Caco-2 (cell line): ENCODE data around the gene CSMD2. TPM values are rescaled to one million over a fixed set of nuclear protein-coding genes. Genes with fewer than 3 reads are reported as not detected.

Source experiments
- BruUV-seq: library from RNA; stranded (reverse); fragments of 400-500 nt; replicated peaks from 2 replicates; lab custom pipeline; 2021; lab: Mats Ljungman, UMichigan
- CTCF ChIA-PET: fragments of 300-600 bp; sonication (Branson Sonifier 250); formaldehyde crosslinking; loops from one replicate; lab custom pipeline; 2022; ENCODE audit warnings: antibody characterized with exemption; lab: Charles Lee
- POLR2A ChIA-PET: fragments of 300-600 bp; sonication (Branson Sonifier 250); formaldehyde crosslinking; loops from one replicate; lab custom pipeline; 2022; ENCODE audit warnings: antibody characterized with exemption; lab: Charles Lee
- DNase-seq, 2 experiments: peaks; one replicate each; pipeline versions ENCODE4 v3.0.0 to v3.0.0-alpha.2; 2020 to 2022
- H3K27me3 ChIP-seq: replicated peaks from 2 replicates; pipeline ENCODE4 v1.6.0; 2011; ENCODE audit warnings: low read length; ENCODE audit not compliant: control insufficient read depth, insufficient read depth
- H3K36me3 ChIP-seq: 2 replicates; pipeline ENCODE4 v1.5.1; 2011; ENCODE audit warnings: low read length; ENCODE audit not compliant: control insufficient read depth, insufficient read depth
- H3K4me1 ChIP-seq: fragments of 250-450 bp; sonication (Bioruptor Pico); 2 replicates; pipeline ENCODE4 v1.5.1; 2020; ENCODE audit warnings: mild to moderate bottlenecking
- H3K4me3 ChIP-seq: 2 replicates; pipeline ENCODE4 v1.5.1; 2011; ENCODE audit warnings: low read depth, mild to moderate bottlenecking, control low read depth, low read length
- H3K9me3 ChIP-seq: fragments of 250-450 bp; sonication (Bioruptor Pico); 2 replicates; pipeline ENCODE4 v1.5.1; 2020; ENCODE audit warnings: mild to moderate bottlenecking, moderate library complexity
- H3K27ac Mint-ChIP-seq: one replicate; pipeline ENCODE4 v1.8.0; 2022; ENCODE audit warnings: mixed read lengths; ENCODE audit not compliant: unreplicated experiment
- H3K27me3 Mint-ChIP-seq: one replicate; pipeline ENCODE4 v1.8.0; 2022; ENCODE audit warnings: mixed read lengths; ENCODE audit not compliant: insufficient read depth, unreplicated experiment
- H3K36me3 Mint-ChIP-seq: one replicate; pipeline ENCODE4 v1.8.0; 2022; ENCODE audit warnings: mild to moderate bottlenecking, mixed read lengths; ENCODE audit not compliant: insufficient read depth, unreplicated experiment
- H3K4me1 Mint-ChIP-seq: one replicate; pipeline ENCODE4 v1.8.0; 2022; ENCODE audit warnings: low read depth, mixed read lengths; ENCODE audit not compliant: unreplicated experiment
- H3K4me3 Mint-ChIP-seq: one replicate; pipeline ENCODE4 v1.8.0; 2022; ENCODE audit warnings: mild to moderate bottlenecking, moderate library complexity, mixed read lengths; ENCODE audit not compliant: unreplicated experiment
- H3K9me3 Mint-ChIP-seq: one replicate; pipeline ENCODE4 v1.8.0; 2022; ENCODE audit warnings: mixed read lengths; ENCODE audit not compliant: unreplicated experiment
- CTCF ChIP-seq, 2 experiments: fragments of 200-600 bp in 1 of 2; IDR thresholded peaks; 1 replicate in 1 of 2; 2 replicates in 1 of 2; pipeline versions ENCODE4 v1.5.1 to v1.8.0; 2011 to 2022; ENCODE audit warnings: antibody characterized with exemption in 1 of 2, control low read depth in 1 of 2, inconsistent platforms in 1 of 2, low read depth in 1 of 2, low read length in 1 of 2, mild to moderate bottlenecking in 1 of 2, moderate library complexity in 1 of 2; ENCODE audit not compliant: insufficient read depth in 1 of 2, severe bottlenecking in 1 of 2, unreplicated experiment in 1 of 2
- intact Hi-C: fragments of 100-400 bp; cut with micrococcal nuclease; formaldehyde crosslinking; loops from one replicate; pipeline ENCODE4 v1.10.0; 2022; ENCODE audit not compliant: unreplicated experiment
- total RNA-seq: library from RNA; stranded (reverse); gene quantifications from 2 replicates; pipeline ENCODE4 v1.2.3, GENCODE V29; 2022

CSMD2 gene
- total RNA-seq, 1 experiment from 2014 or later = not detected

DNA sequence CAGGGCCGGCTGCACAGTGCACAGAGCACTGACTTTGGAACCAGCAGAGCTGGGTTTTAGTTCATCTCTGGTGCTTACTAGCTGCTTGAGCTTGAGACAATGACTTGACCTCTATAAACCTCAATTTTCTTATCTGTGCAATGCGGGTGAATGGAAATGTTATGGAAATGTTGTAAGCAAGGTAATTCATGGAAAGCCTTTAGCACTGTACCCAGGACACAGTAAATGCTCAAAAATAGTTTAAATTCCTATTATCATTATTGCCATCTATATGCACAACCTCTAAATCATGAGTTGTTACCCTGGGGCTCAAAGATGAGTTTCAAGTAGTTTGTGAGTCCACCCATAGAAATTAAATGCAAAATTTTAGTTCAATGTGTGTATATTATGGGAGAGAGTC, 99.5 kb downstream of the CSMD2 start:
- H3K4me3 ChIP-seq = no peak overlapping the region
- no peak overlapping the region for H3K27ac Mint-ChIP-seq
- no peaks in the 10 kb centered on the region for H3K4me1 Mint-ChIP-seq
- no peak for DNase-seq
- ChIA-PET POLR2A (no interaction called here), CTCF (no interaction called here)
- no TSS peak for BruUV-seq
- H3K27me3 Mint-ChIP-seq = no peaks in the 10 kb centered on the region
- H3K4me3 Mint-ChIP-seq = no peak overlapping the region
- H3K27me3 ChIP-seq = no peaks in the 10 kb centered on the region
- no peaks in the 10 kb centered on the region for H3K36me3 ChIP-seq
- no peak for TF ChIP-seq CTCF (IDR thresholded peaks at IDR 0.05; ENCODE audit: insufficient read depth in 1 of 2, low read depth in 1 of 2, low read length in 1 of 2, severe bottlenecking in 1 of 2, unreplicated experiment in 1 of 2)
- no peaks in the 10 kb centered on the region for H3K9me3 Mint-ChIP-seq
- intact Hi-C loops = no loop called here
- H3K4me1 ChIP-seq = no peaks in the 10 kb centered on the region
- no peaks in the 10 kb centered on the region for H3K36me3 Mint-ChIP-seq
- no peaks in the 10 kb centered on the region for H3K9me3 ChIP-seq

DNA sequence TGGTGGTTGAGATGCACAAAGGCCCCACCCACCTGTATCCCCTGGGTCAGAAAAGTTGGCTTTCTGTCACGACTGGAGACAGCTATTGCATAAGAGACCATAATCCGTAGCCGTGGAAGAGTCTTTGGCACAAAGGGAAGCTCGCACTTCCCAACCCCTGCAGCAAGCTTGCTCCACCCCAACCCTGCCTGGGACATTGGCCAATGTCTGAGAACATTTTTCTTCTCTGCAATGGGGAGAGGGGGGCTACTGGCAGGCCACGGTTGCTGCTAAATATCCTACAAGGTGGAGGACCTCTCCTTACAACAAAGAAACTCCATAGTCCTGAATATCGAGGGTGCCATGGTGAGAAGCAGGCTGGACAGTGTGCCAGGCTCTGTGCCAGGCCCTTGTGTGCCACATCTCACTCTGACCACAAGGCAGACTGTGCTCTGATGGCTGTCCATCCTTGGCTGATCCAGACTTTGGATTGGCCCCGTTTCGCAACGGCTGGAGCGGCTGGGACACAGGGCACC, 104.1 kb downstream of the CSMD2 start:
- Histone ChIP-seq H3K36me3 (no peaks in the 10 kb centered on the region), H3K9me3 (no peaks in the 10 kb centered on the region), H3K4me1 (no peaks in the 10 kb centered on the region), H3K4me3 (no peak overlapping the region), H3K27me3 (no peaks in the 10 kb centered on the region)
- intact Hi-C loops = no loop called here
- no peak for TF ChIP-seq CTCF (IDR thresholded peaks at IDR 0.05; ENCODE audit: insufficient read depth in 1 of 2, low read depth in 1 of 2, low read length in 1 of 2, severe bottlenecking in 1 of 2, unreplicated experiment in 1 of 2)
- peaks cover 3% of the 10 kb centered on the region for H3K27me3 Mint-ChIP-seq
- DNase-seq = no peak
- no peaks in the 10 kb centered on the region for H3K4me1 Mint-ChIP-seq
- POLR2A ChIA-PET = no interaction called here
- H3K27ac Mint-ChIP-seq = no peak overlapping the region
- BruUV-seq = no TSS peak
- no peak overlapping the region for H3K4me3 Mint-ChIP-seq
- CTCF ChIA-PET = no interaction called here
- H3K9me3 Mint-ChIP-seq = no peaks in the 10 kb centered on the region
- H3K36me3 Mint-ChIP-seq = no peaks in the 10 kb centered on the region

DNA sequence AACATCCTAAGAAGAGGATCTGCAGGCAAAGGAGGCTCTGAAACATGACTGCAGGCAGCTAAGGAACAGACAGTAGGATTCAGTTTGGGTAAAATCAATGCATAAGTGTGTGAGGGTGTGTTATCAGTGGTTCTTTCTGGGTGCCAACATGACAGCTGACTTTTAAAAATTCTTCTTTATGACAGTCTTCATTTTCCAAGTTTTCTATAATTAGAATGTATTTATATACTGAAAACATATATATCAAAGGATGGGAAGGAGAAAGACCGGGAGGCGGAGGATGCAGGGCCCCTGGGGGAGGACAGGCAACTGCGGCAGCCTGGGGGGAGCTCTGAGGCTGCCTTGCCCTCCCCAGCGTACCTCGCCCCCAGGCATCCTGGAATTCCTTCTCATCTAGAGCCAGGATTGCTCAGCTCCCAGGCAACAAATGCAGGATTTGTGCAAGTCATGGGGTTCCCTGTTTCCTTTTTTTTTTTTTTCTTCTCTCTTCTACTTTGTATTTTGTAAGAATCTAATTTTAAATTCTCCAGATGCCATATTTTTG, 104.8 kb downstream of the CSMD2 start:
- Mint-ChIP-seq H3K4me3 (no peak overlapping the region), H3K27ac (no peak overlapping the region), H3K27me3 (peaks cover 3% of the 10 kb centered on the region), H3K4me1 (no peaks in the 10 kb centered on the region), H3K36me3 (no peaks in the 10 kb centered on the region), H3K9me3 (no peaks in the 10 kb centered on the region)
- ChIA-PET CTCF (no interaction called here), POLR2A (no interaction called here)
- BruUV-seq = no TSS peak
- intact Hi-C loops = no loop called here
- no peak for DNase-seq
- H3K9me3 ChIP-seq = no peaks in the 10 kb centered on the region
- H3K4me3 ChIP-seq = no peak overlapping the region
- H3K4me1 ChIP-seq = no peaks in the 10 kb centered on the region
- no peaks in the 10 kb centered on the region for H3K36me3 ChIP-seq
- no peak for TF ChIP-seq CTCF (IDR thresholded peaks at IDR 0.05; ENCODE audit: insufficient read depth in 1 of 2, low read depth in 1 of 2, low read length in 1 of 2, severe bottlenecking in 1 of 2, unreplicated experiment in 1 of 2)
- no peaks in the 10 kb centered on the region for H3K27me3 ChIP-seq
